HL-60 (cell line): Measurements from ENCODE around the gene MPEG1.

Experiments used
- CTCF ChIP-seq: IDR thresholded peaks from one replicate; pipeline ENCODE4 v1.5.1; 2011; ENCODE audit warnings: low read length, control low read depth, inconsistent platforms; ENCODE audit not compliant: insufficient read depth
- REST ChIP-seq: IDR thresholded peaks from 2 replicates; pipeline ENCODE4 v1.6.1; 2012; ENCODE audit warnings: low read depth; ENCODE audit not compliant: insufficient replicate concordance
- SPI1 ChIP-seq: IDR thresholded peaks from 2 replicates; pipeline ENCODE4 v1.6.1; 2012; ENCODE audit warnings: low read depth, mild to moderate bottlenecking, borderline replicate concordance

- TF ChIP-seq REST (no peak), SPI1 (no peak), CTCF (no peak)
Measured at GRCh38 chr11:59212222-59212621, 505 bp downstream of the MPEG1 start.
